ENCODE results near the gene LIF. TPM values are rescaled to one million over a fixed set of nuclear protein-coding genes. Genes with fewer than 3 reads are reported as not detected.

The LIF gene
- total and polyA plus RNA-seq, 2 of the 4 experiments (the other 2 are of a cell fraction): 130 to 214 TPM

DNA sequence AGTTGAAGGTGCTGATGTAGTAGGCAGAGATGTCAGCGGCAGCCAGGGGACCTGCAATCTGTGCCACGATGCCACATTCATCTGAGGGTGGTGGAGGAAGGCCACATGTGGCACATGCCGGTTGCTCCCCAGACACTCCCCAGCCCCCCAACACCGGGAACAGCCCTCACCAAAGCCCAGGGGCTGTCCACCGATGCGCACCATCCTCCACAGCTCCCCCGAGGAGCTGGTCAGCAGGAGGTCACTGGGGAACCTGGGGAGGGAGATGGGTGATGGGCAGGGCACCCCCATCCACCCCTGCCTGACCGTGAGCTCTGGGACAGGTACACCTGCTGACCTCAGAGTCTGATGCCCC, 39.3 kb upstream of the LIF start:
- no peak overlapping the region for H3K9ac ChIP-seq (ENCODE audit: low read depth, low read length)
- H2AK5ac ChIP-seq (ENCODE audit: low read depth, low read length): no peak overlapping the region
- peaks cover 13% of the 10 kb centered on the region; the same call in 1 of the 2 replicates for H3K4me1 ChIP-seq (ENCODE audit: control insufficient read depth, insufficient read depth, low read length)
- no peak overlapping the region for H2BK15ac ChIP-seq (ENCODE audit: low read depth, low read length)
- H2AFZ ChIP-seq (replicated peaks; ENCODE audit: low read length, poor library complexity): peak overlapping the region; percentile 6
- peaks cover 24% of the 10 kb centered on the region for H3K36me3 ChIP-seq (ENCODE audit: control insufficient read depth, insufficient read depth, low read length)
- DNase-seq (no peak), ATAC-seq (ENCODE audit: low read depth) (no peak)
- no peaks in the 10 kb centered on the region for H3K9me3 ChIP-seq (ENCODE audit: control insufficient read depth, insufficient read depth, low read length)
- H3K18ac ChIP-seq (ENCODE audit: low read depth, low read length): no peak overlapping the region
- H4K91ac ChIP-seq (ENCODE audit: insufficient read depth, low read depth, low read length): no peak overlapping the region
- no peak overlapping the region for H3K27ac ChIP-seq (ENCODE audit: insufficient read depth, low read length)
- H2BK120ac ChIP-seq (ENCODE audit: low read depth, low read length): no peak overlapping the region
- no TSS peak for BruUV-seq (replicated peaks)
- intact Hi-C loops (cut with micrococcal nuclease): no loop called here
- no peak overlapping the region for H3K56ac ChIP-seq (ENCODE audit: extremely low read depth, insufficient read depth, low read length)
- dilution Hi-C loops (cut with HindIII; ENCODE audit: low sequenced_read_pairs, unreplicated experiment): no loop called here
- no peak overlapping the region for H3K23ac ChIP-seq (ENCODE audit: low read depth, low read length)
- H3K4me3 ChIP-seq (ENCODE audit: insufficient read depth, low read depth, low read length): no peak overlapping the region
- no peak overlapping the region for H3K4me2 ChIP-seq (ENCODE audit: low read depth, low read length)
- ChIA-PET CTCF (no interaction called here), POLR2A (ENCODE audit: unreplicated experiment) (no interaction called here)
- peaks cover 0 to 14% of the 10 kb centered on the region in 2 experiments; a peak in 3 of 4 replicates for H3K79me1 ChIP-seq (ENCODE audit: low read depth in 1 of 2, low read length in 2 of 2)
- TF ChIP-seq, protein P1, sequence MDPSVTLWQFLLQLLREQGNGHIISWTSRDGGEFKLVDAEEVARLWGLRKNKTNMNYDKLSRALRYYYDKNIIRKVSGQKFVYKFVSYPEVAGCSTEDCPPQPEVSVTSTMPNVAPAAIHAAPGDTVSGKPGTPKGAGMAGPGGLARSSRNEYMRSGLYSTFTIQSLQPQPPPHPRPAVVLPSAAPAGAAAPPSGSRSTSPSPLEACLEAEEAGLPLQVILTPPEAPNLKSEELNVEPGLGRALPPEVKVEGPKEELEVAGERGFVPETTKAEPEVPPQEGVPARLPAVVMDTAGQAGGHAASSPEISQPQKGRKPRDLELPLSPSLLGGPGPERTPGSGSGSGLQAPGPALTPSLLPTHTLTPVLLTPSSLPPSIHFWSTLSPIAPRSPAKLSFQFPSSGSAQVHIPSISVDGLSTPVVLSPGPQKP (IDR thresholded peaks at IDR 0.05; ENCODE audit: borderline replicate concordance, low read depth, low read length): no peak
- TF ChIP-seq BHLHE40 (IDR thresholded peaks at IDR 0.05; ENCODE audit: low read depth, low read length) (no peak), NFE2L2 (IDR thresholded peaks at IDR 0.05; ENCODE audit: low read depth, low read length) (no peak), MXI1 (IDR thresholded peaks at IDR 0.05; ENCODE audit: borderline replicate concordance, low read depth, low read length) (no peak), MAZ (IDR thresholded peaks at IDR 0.05; ENCODE audit: borderline replicate concordance, low read depth, low read length) (no peak), CEBPB (IDR thresholded peaks at IDR 0.05; ENCODE audit: low read depth, low read length) (no peak), RFX5 (IDR thresholded peaks at IDR 0.05; ENCODE audit: low read depth, low read length) (no peak), RAD21 (IDR thresholded peaks at IDR 0.05; ENCODE audit: low read length) (no peak), MAFK (IDR thresholded peaks at IDR 0.05; ENCODE audit: low read depth, low read length) (no peak), SMC3 (IDR thresholded peaks at IDR 0.05; ENCODE audit: low read depth, low read length) (no peak), POLR2A (IDR thresholded peaks at IDR 0.05; ENCODE audit: low read depth, low read length) (no peak), RCOR1 (IDR thresholded peaks at IDR 0.05; ENCODE audit: insufficient replicate concordance, low read length) (no peak), CHD1 (IDR thresholded peaks at IDR 0.05; ENCODE audit: low read depth, low read length) (no peak), FOS (IDR thresholded peaks at IDR 0.05; ENCODE audit: low read depth, low read length) (no peak)
- TF ChIP-seq, protein P2, sequence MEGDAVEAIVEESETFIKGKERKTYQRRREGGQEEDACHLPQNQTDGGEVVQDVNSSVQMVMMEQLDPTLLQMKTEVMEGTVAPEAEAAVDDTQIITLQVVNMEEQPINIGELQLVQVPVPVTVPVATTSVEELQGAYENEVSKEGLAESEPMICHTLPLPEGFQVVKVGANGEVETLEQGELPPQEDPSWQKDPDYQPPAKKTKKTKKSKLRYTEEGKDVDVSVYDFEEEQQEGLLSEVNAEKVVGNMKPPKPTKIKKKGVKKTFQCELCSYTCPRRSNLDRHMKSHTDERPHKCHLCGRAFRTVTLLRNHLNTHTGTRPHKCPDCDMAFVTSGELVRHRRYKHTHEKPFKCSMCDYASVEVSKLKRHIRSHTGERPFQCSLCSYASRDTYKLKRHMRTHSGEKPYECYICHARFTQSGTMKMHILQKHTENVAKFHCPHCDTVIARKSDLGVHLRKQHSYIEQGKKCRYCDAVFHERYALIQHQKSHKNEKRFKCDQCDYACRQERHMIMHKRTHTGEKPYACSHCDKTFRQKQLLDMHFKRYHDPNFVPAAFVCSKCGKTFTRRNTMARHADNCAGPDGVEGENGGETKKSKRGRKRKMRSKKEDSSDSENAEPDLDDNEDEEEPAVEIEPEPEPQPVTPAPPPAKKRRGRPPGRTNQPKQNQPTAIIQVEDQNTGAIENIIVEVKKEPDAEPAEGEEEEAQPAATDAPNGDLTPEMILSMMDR (conservative IDR thresholded peaks at IDR 0.05; ENCODE audit: low read depth, low read length): no peak
- TF ChIP-seq, protein P3, sequence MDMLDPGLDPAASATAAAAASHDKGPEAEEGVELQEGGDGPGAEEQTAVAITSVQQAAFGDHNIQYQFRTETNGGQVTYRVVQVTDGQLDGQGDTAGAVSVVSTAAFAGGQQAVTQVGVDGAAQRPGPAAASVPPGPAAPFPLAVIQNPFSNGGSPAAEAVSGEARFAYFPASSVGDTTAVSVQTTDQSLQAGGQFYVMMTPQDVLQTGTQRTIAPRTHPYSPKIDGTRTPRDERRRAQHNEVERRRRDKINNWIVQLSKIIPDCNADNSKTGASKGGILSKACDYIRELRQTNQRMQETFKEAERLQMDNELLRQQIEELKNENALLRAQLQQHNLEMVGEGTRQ (IDR thresholded peaks at IDR 0.05; ENCODE audit: low read depth, low read length): no peak
- H3K27me3 ChIP-seq (ENCODE audit: control insufficient read depth, insufficient read depth, low read length): no peaks in the 10 kb centered on the region
- H3K4ac ChIP-seq (ENCODE audit: low read depth, low read length): no peak overlapping the region
- H4K20me1 ChIP-seq (ENCODE audit: insufficient read depth, low read length): peaks cover 13% of the 10 kb centered on the region
- H4K8ac ChIP-seq (ENCODE audit: low read depth in 2 of 2, low read length in 2 of 2): no peak overlapping the region
- no peak overlapping the region for H2BK5ac ChIP-seq (ENCODE audit: low read depth, low read length, poor library complexity, severe bottlenecking)
- no peak overlapping the region for H3K14ac ChIP-seq (replicated peaks; ENCODE audit: low read depth, low read length)
- peaks cover 4% of the 10 kb centered on the region for H3K9me1 ChIP-seq (ENCODE audit: insufficient read depth, low read length)
- H2BK20ac ChIP-seq (ENCODE audit: low read depth, low read length): no peak overlapping the region
- no CpG with 5 or more reads among the region's 8 CpGs for WGBS, 2 experiments (ENCODE audit: extremely low coverage in 2 of 2, insufficient read length in 1 of 2)
- in situ Hi-C loops (cut with MboI; ENCODE audit: low sequenced_read_pairs): no loop called here
- peak overlapping the region; percentile 48 for H2AK9ac ChIP-seq (replicated peaks; ENCODE audit: low read depth, low read length, poor library complexity)
- no peak overlapping the region for H4K5ac ChIP-seq (ENCODE audit: low read depth, low read length)
